HepG2 (cell line): ENCODE measurements around the gene SLC35D2. TPM values are rescaled to one million over a fixed set of nuclear protein-coding genes. Genes with fewer than 3 reads are reported as not detected.

ENCODE experiments used
- AGO1 ChIP-seq: fragments of 200-400 bp; formaldehyde crosslinking; IDR thresholded peaks from 2 replicates; pipeline ENCODE4 v1.6.1; 2017; ENCODE audit warnings: mild to moderate bottlenecking, low read depth, low read length, moderate library complexity; ENCODE audit not compliant: poor library complexity, severe bottlenecking
- ARNT2 ChIP-seq: sonication (generic); formaldehyde crosslinking; IDR thresholded peaks from 2 replicates; pipeline ENCODE4 v1.8.0; 2022; ENCODE audit warnings: mild to moderate bottlenecking, low read depth, missing genetic modification reagents, moderate library complexity
- CCDC6 ChIP-seq: sonication (generic); formaldehyde crosslinking; IDR thresholded peaks from 2 replicates; pipeline ENCODE4 v1.8.1; 2022; ENCODE audit warnings: mild to moderate bottlenecking, missing genetic modification reagents, moderate library complexity
- FLYWCH1 ChIP-seq: sonication (generic); formaldehyde crosslinking; IDR thresholded peaks from 2 replicates; pipeline ENCODE4 v1.8.1; 2023; ENCODE audit warnings: mild to moderate bottlenecking, missing genetic modification reagents
- GATAD1 ChIP-seq: IDR thresholded peaks from 2 replicates; pipeline ENCODE4 v1.6.1; 2016; ENCODE audit warnings: missing genetic modification reagents, missing compliant biosample characterization
- IRF2 ChIP-seq: IDR thresholded peaks from 2 replicates; pipeline ENCODE4 v1.6.1; 2018; ENCODE audit warnings: missing genetic modification reagents, missing compliant biosample characterization
- MAFG ChIP-seq: sonication (generic); formaldehyde crosslinking; IDR thresholded peaks from 2 replicates; pipeline ENCODE4 v1.5.1; 2020; ENCODE audit warnings: mild to moderate bottlenecking, missing genetic modification reagents
- MEF2D ChIP-seq: sonication (generic); formaldehyde crosslinking; IDR thresholded peaks from 2 replicates; pipeline ENCODE4 v1.5.1; 2020; ENCODE audit warnings: mild to moderate bottlenecking, missing genetic modification reagents
- MEIS1 ChIP-seq: sonication (generic); formaldehyde crosslinking; IDR thresholded peaks from 2 replicates; pipeline ENCODE4 v1.9.0; 2021; ENCODE audit warnings: mild to moderate bottlenecking, missing genetic modification reagents, moderate library complexity, borderline replicate concordance
- RBM39 ChIP-seq: fragments of 200-400 bp; formaldehyde crosslinking; IDR thresholded peaks from one replicate; pipeline ENCODE4 v1.6.1; 2018; ENCODE audit warnings: antibody characterized with exemption, mild to moderate bottlenecking, low read depth, low read length; ENCODE audit not compliant: poor library complexity, severe bottlenecking
- SP2 ChIP-seq: sonication (generic); formaldehyde crosslinking; IDR thresholded peaks from 2 replicates; pipeline ENCODE4 v1.5.1; 2020; ENCODE audit warnings: mild to moderate bottlenecking, missing genetic modification reagents
- STAT5B ChIP-seq: sonication (generic); formaldehyde crosslinking; IDR thresholded peaks from 2 replicates; pipeline ENCODE4 v1.4.0; 2020; ENCODE audit warnings: missing genetic modification reagents
- TMF1 ChIP-seq: sonication (generic); formaldehyde crosslinking; IDR thresholded peaks from 2 replicates; pipeline ENCODE4 v1.8.1; 2022; ENCODE audit warnings: low read depth, missing genetic modification reagents
- YY1 ChIP-seq: IDR thresholded peaks from 2 replicates; pipeline ENCODE4 v1.6.1; 2011; ENCODE audit warnings: low read length, low read depth, moderate library complexity, mild to moderate bottlenecking; ENCODE audit not compliant: insufficient read depth, insufficient replicate concordance
- ZC3H4 ChIP-seq: sonication (generic); formaldehyde crosslinking; IDR thresholded peaks from 2 replicates; pipeline ENCODE4 v1.4.0; 2020; ENCODE audit warnings: missing genetic modification reagents, borderline replicate concordance
- ZNF143 ChIP-seq: sonication (generic); formaldehyde crosslinking; IDR thresholded peaks from 2 replicates; pipeline ENCODE4 v1.4.0; 2020; ENCODE audit warnings: missing genetic modification reagents
- ZNF17 ChIP-seq: sonication (generic); formaldehyde crosslinking; IDR thresholded peaks from 2 replicates; pipeline ENCODE4 v1.5.0; 2020; ENCODE audit warnings: mild to moderate bottlenecking, missing genetic modification reagents
- ZNF235 ChIP-seq: sonication (generic); formaldehyde crosslinking; IDR thresholded peaks from 2 replicates; pipeline ENCODE4 v1.8.1; 2023; ENCODE audit warnings: mild to moderate bottlenecking, missing genetic modification reagents, borderline replicate concordance
- ZNF34 ChIP-seq: sonication (generic); formaldehyde crosslinking; IDR thresholded peaks from 2 replicates; pipeline ENCODE4 v1.4.0; 2020; ENCODE audit warnings: mild to moderate bottlenecking, missing genetic modification reagents, borderline replicate concordance
- ZNF589 ChIP-seq: sonication (generic); formaldehyde crosslinking; conservative IDR thresholded peaks from 2 replicates; pipeline ENCODE4 v1.8.0; 2022; ENCODE audit warnings: mild to moderate bottlenecking, moderate library complexity, missing genetic modification reagents
- ZNF614 ChIP-seq: IDR thresholded peaks from 2 replicates; pipeline ENCODE4 v1.6.1; 2018; ENCODE audit warnings: missing biosample characterization, missing genetic modification reagents, inconsistent platforms, borderline replicate concordance
- ZNF720 ChIP-seq: sonication (generic); formaldehyde crosslinking; IDR thresholded peaks from 2 replicates; pipeline ENCODE4 v1.4.0; 2020; ENCODE audit warnings: missing genetic modification reagents
- ZNF747 ChIP-seq: sonication (generic); formaldehyde crosslinking; IDR thresholded peaks from 2 replicates; pipeline ENCODE4 v1.8.1; 2023; ENCODE audit warnings: missing genetic modification reagents, mild to moderate bottlenecking, borderline replicate concordance
- ZNF776 ChIP-seq: sonication (generic); formaldehyde crosslinking; IDR thresholded peaks from 2 replicates; pipeline ENCODE4 v1.4.0; 2020; ENCODE audit warnings: mild to moderate bottlenecking, missing genetic modification reagents
- ZSCAN29 ChIP-seq: sonication (generic); formaldehyde crosslinking; conservative IDR thresholded peaks from 2 replicates; pipeline ENCODE4 v1.4.0; 2020; ENCODE audit warnings: mild to moderate bottlenecking, missing genetic modification reagents
- polyA plus RNA-seq, 8 experiments: library from polyadenylated mRNA; depleted of rRNA in 3 of 8; stranded (reverse) in 7 of 8; unstranded in 1 of 8; fragments of >200 nt; fragmentation: Illumina TruSeq in 4 of 8; extraction: Trizol in 4 of 8; gene quantifications; 2 replicates each; pipeline versions ENCODE4 v1.2.1 to v1.2.3, GENCODE V29; 2011 to 2016; ENCODE audit warnings: low read depth in 4 of 8, missing spikeins in 1 of 8, mixed read lengths in 1 of 8; ENCODE audit not compliant: insufficient read depth in 1 of 8
- total RNA-seq, 5 experiments: library from RNA; depleted of rRNA; stranded (reverse); fragments of >200 nt; fragmentation: Illumina TruSeq; extraction: Trizol; gene quantifications; 2 replicates each; pipeline ENCODE4 v1.2.3, GENCODE V29; 2016; ENCODE audit warnings: low read depth in 1 of 5
- TF ChIP-seq, protein P1 (sequence below): sonication (generic); formaldehyde crosslinking; IDR thresholded peaks from 2 replicates; pipeline ENCODE4 v1.4.0; 2020; ENCODE audit warnings: missing genetic modification reagents, borderline replicate concordance
- TF ChIP-seq, protein P2 (sequence below): sonication (generic); formaldehyde crosslinking; IDR thresholded peaks from 2 replicates; pipeline ENCODE4 v1.5.1; 2020; ENCODE audit warnings: missing genetic modification reagents, mild to moderate bottlenecking, borderline replicate concordance
- TF ChIP-seq, protein P3 (sequence below): sonication (generic); formaldehyde crosslinking; IDR thresholded peaks from 2 replicates; pipeline ENCODE4 v1.4.0; 2020; ENCODE audit warnings: missing genetic modification reagents

Gene SLC35D2
- total and polyA plus RNA-seq, 2 of the 13 experiments (the other 11 are each of a cell fraction or from before 2014, with no cell fraction given): 96.2 to 103 TPM

DNA sequence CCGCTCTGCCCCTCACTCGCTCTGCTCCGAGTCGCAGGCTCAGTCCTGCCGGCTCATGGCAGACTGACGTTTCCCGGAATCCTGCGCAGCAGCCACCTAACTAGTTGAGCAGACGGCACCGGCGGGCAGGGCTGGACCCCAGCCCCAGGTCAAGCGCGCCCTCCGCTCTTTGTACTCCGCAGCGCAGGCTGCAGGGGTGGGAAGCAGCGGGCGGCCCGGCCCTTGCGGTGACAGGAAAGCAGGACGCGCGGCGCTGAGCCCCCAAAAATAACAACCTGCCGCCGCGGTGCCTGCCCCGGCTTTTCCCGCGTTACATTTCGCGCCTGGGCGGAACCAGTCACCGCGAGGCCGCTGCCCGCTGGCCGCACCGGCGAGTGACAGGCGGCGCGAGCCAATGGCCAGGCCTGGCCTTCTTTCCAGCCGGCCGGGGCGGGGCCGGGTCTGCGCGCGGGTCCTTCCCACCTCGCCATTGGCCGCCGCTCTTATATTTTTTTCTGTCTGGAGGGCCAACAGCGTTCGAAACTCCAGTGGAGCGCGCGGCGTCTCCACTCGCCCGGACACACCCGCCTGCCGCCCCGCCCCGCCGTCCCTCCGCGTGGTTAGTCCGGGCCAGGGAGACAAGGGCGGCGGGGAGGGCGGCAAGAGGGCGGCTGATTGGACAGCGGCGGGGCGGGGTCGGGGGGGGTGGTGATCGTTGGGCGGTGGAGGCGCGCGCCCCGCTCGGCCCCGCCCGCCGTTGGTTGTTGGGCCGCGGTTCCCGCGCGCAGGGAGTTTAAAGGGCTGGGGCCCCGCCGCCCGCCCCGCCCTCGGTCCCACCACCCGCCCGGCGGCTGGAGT lies 34.8 kb upstream of the SLC35D2 start, which contains the start of gene ZNF367 (continued):
- TF ChIP-seq ZNF17 (CRISPR knock-in tag) (no peak), IRF2 (CRISPR knock-in tag) (peak; percentile 3; the same call in 1 of the 2 replicates), ZNF614 (CRISPR knock-in tag) (no peak), MAFG (CRISPR knock-in tag) (no peak), ZC3H4 (CRISPR knock-in tag) (0 out of 2 replicates have a peak, but pooled peaks have one; percentile 66), ZNF776 (CRISPR knock-in tag) (no peak), TMF1 (peak; percentile 62; the same call in 1 of the 2 replicates), YY1 (peak; percentile 59), ZNF34 (CRISPR knock-in tag) (no peak), GATAD1 (CRISPR knock-in tag) (peak; percentile 62; the same call in 1 of the 2 replicates), ZNF720 (CRISPR knock-in tag) (no peak), AGO1 (peak; percentile 76), ZNF235 (CRISPR knock-in tag) (peak; percentile 5; the same call in 1 of the 2 replicates), ZNF747 (CRISPR knock-in tag) (peak; percentile 24), ZNF143 (CRISPR knock-in tag) (peak; percentile 69), STAT5B (0 out of 2 replicates have a peak, but pooled peaks have one; percentile 13), MEF2D (CRISPR knock-in tag) (no peak), RBM39 (peak; percentile 69), FLYWCH1 (CRISPR knock-in tag) (peak; percentile 54; the same call in 1 of the 2 replicates), MEIS1 (CRISPR knock-in tag) (no peak), SP2 (CRISPR knock-in tag) (peak; percentile 97), ARNT2 (CRISPR knock-in tag) (peak; percentile 89), ZSCAN29 (CRISPR knock-in tag) (no peak), ZNF589 (peak; percentile 83), CCDC6 (CRISPR knock-in tag) (peak; percentile 70; the same call in 1 of the 2 replicates)
- TF ChIP-seq, protein P1, sequence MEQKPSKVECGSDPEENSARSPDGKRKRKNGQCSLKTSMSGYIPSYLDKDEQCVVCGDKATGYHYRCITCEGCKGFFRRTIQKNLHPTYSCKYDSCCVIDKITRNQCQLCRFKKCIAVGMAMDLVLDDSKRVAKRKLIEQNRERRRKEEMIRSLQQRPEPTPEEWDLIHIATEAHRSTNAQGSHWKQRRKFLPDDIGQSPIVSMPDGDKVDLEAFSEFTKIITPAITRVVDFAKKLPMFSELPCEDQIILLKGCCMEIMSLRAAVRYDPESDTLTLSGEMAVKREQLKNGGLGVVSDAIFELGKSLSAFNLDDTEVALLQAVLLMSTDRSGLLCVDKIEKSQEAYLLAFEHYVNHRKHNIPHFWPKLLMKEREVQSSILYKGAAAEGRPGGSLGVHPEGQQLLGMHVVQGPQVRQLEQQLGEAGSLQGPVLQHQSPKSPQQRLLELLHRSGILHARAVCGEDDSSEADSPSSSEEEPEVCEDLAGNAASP (CRISPR knock-in tag): no peak
- TF ChIP-seq, protein P2, sequence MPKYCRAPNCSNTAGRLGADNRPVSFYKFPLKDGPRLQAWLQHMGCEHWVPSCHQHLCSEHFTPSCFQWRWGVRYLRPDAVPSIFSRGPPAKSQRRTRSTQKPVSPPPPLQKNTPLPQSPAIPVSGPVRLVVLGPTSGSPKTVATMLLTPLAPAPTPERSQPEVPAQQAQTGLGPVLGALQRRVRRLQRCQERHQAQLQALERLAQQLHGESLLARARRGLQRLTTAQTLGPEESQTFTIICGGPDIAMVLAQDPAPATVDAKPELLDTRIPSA (CRISPR knock-in tag): no peak
- TF ChIP-seq, protein P3, sequence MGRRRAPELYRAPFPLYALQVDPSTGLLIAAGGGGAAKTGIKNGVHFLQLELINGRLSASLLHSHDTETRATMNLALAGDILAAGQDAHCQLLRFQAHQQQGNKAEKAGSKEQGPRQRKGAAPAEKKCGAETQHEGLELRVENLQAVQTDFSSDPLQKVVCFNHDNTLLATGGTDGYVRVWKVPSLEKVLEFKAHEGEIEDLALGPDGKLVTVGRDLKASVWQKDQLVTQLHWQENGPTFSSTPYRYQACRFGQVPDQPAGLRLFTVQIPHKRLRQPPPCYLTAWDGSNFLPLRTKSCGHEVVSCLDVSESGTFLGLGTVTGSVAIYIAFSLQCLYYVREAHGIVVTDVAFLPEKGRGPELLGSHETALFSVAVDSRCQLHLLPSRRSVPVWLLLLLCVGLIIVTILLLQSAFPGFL (CRISPR knock-in tag): no peak
